ENCODE data around the gene SLC51B.

SLC51B gene

GRCh38 chr15:65044724-65045481 lies at the start of gene SLC51B:
SLC51B (plus strand) TSS chr15:65045387; CDS start chr15:65050005, 4,618 bp downstream.
- Histone ChIP-seq H3K4me2 (ENCODE audit: low read length) (peak within 1 kb of the TSS; percentile 17; the same call in 1 of the 2 replicates), H3K4me1 (ENCODE audit: low read length) (peaks cover 10% of the 10 kb centered on the region), H4K20me1 (ENCODE audit: insufficient read depth, low read length) (no peaks in the 10 kb centered on the region; the same call in 1 of the 2 replicates), H2AFZ (ENCODE audit: low read depth, low read length) (no peak within 1 kb of the TSS), H3K9me3 (ENCODE audit: insufficient read depth, low read length) (no peaks in the 10 kb centered on the region), H3K9ac (ENCODE audit: low read length) (no peak within 1 kb of the TSS), H3K27ac (ENCODE audit: low read length) (no peak within 1 kb of the TSS), H3K79me2 (ENCODE audit: low read length) (no peaks in the 10 kb centered on the region), H3K4me3 (ENCODE audit: low read length) (no peak within 1 kb of the TSS), H3K27me3 (ENCODE audit: low read depth, low read length) (no peaks in the 10 kb centered on the region), H3K36me3 (replicated peaks; ENCODE audit: low read depth, low read length) (no peaks in the 10 kb centered on the region)
- TF ChIP-seq CTCF (IDR thresholded peaks at IDR 0.05; ENCODE audit: low read depth, low read length) (no peak), EZH2phosphoT487 (IDR thresholded peaks at IDR 0.05; ENCODE audit: low read depth) (no peak)

- Histone ChIP-seq H3K4me1 (ENCODE audit: low read length) (no peaks in the 10 kb centered on the region), H3K36me3 (replicated peaks; ENCODE audit: low read depth, low read length) (no peaks in the 10 kb centered on the region), H3K27me3 (ENCODE audit: low read depth, low read length) (no peaks in the 10 kb centered on the region), H3K4me2 (ENCODE audit: low read length) (no peak overlapping the region), H3K79me2 (ENCODE audit: low read length) (no peaks in the 10 kb centered on the region), H3K9ac (ENCODE audit: low read length) (no peak overlapping the region), H4K20me1 (ENCODE audit: insufficient read depth, low read length) (no peaks in the 10 kb centered on the region), H3K27ac (ENCODE audit: low read length) (no peak overlapping the region), H2AFZ (ENCODE audit: low read depth, low read length) (no peak overlapping the region), H3K4me3 (ENCODE audit: low read length) (no peak overlapping the region), H3K9me3 (ENCODE audit: insufficient read depth, low read length) (no peaks in the 10 kb centered on the region)
- no peak for TF ChIP-seq EZH2phosphoT487 (IDR thresholded peaks at IDR 0.05; ENCODE audit: low read depth)
- TF ChIP-seq CTCF (IDR thresholded peaks at IDR 0.05; ENCODE audit: low read depth, low read length) = no peak
Measured at GRCh38 chr15:64997066-64997465, 48.1 kb upstream of the SLC51B start.

- Histone ChIP-seq H2AFZ (ENCODE audit: low read depth, low read length) (no peak overlapping the region), H3K79me2 (ENCODE audit: low read length) (no peaks in the 10 kb centered on the region), H3K36me3 (replicated peaks; ENCODE audit: low read depth, low read length) (no peaks in the 10 kb centered on the region), H3K9me3 (ENCODE audit: insufficient read depth, low read length) (no peaks in the 10 kb centered on the region), H3K27me3 (ENCODE audit: low read depth, low read length) (no peaks in the 10 kb centered on the region), H3K4me1 (ENCODE audit: low read length) (no peaks in the 10 kb centered on the region), H3K4me2 (ENCODE audit: low read length) (no peak overlapping the region), H3K4me3 (ENCODE audit: low read length) (no peak overlapping the region), H3K9ac (ENCODE audit: low read length) (no peak overlapping the region), H3K27ac (ENCODE audit: low read length) (no peak overlapping the region), H4K20me1 (ENCODE audit: insufficient read depth, low read length) (no peaks in the 10 kb centered on the region)
- no peak for TF ChIP-seq EZH2phosphoT487 (IDR thresholded peaks at IDR 0.05; ENCODE audit: low read depth)
- TF ChIP-seq CTCF (IDR thresholded peaks at IDR 0.05; ENCODE audit: low read depth, low read length) = no peak
Measured at GRCh38 chr15:64997745-64998375, 47.3 kb upstream of the SLC51B start.

GRCh38 chr15:65004993-65005392 lies 40.2 kb upstream of the SLC51B start:
- Histone ChIP-seq H3K4me2 (ENCODE audit: low read length) (no peak overlapping the region), H3K9ac (ENCODE audit: low read length) (no peak overlapping the region), H3K79me2 (ENCODE audit: low read length) (no peaks in the 10 kb centered on the region), H2AFZ (ENCODE audit: low read depth, low read length) (no peak overlapping the region), H4K20me1 (ENCODE audit: insufficient read depth, low read length) (no peaks in the 10 kb centered on the region), H3K27me3 (ENCODE audit: low read depth, low read length) (no peaks in the 10 kb centered on the region), H3K4me1 (ENCODE audit: low read length) (no peaks in the 10 kb centered on the region), H3K9me3 (ENCODE audit: insufficient read depth, low read length) (no peaks in the 10 kb centered on the region), H3K36me3 (replicated peaks; ENCODE audit: low read depth, low read length) (peaks cover 8% of the 10 kb centered on the region), H3K4me3 (ENCODE audit: low read length) (no peak overlapping the region), H3K27ac (ENCODE audit: low read length) (no peak overlapping the region)
- TF ChIP-seq EZH2phosphoT487 (IDR thresholded peaks at IDR 0.05; ENCODE audit: low read depth) (no peak), CTCF (IDR thresholded peaks at IDR 0.05; ENCODE audit: low read depth, low read length) (no peak)
